Measurements from ENCODE around the gene PLA2G3.

DNA sequence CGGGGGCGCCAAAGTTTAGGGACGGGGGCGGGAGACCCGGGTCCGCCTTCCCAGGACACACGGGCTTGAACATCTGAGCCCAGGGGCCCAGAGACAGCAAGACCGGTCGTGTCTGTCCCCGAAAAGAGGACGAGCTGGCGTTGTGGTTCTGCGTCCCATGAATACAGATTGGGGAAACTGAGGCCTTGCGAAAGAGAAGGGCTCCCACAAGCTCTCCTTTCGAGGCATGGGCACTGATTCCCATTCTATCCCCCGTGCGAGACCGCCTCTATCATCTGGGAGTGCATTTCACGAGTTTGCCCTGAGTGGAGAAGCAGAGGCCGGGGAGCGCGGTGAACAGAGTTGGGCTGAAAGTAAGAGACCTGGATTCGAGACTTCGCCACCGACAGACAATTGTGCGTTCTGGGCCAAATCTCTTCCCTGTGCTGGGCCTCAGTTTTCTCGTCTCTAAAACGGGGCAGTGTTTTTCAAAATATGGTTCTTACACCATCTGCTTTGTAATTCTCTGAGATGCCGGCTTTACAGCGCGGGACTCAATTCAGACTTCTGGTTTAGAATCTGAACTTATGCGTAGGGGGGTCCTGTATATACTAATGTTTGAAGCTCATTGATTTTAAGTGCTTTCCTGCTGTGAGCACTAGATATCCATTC lies 20.1 kb upstream of the PLA2G3 start:
- TF ChIP-seq CTCF (IDR thresholded peaks at IDR 0.05; ENCODE audit: insufficient read depth, low read length, poor library complexity, severe bottlenecking) (no peak), EZH2phosphoT487 (conservative IDR thresholded peaks at IDR 0.05; ENCODE audit: low read length) (no peak)
